ENCODE measurements around the gene CACFD1.

CACFD1 gene

DNA sequence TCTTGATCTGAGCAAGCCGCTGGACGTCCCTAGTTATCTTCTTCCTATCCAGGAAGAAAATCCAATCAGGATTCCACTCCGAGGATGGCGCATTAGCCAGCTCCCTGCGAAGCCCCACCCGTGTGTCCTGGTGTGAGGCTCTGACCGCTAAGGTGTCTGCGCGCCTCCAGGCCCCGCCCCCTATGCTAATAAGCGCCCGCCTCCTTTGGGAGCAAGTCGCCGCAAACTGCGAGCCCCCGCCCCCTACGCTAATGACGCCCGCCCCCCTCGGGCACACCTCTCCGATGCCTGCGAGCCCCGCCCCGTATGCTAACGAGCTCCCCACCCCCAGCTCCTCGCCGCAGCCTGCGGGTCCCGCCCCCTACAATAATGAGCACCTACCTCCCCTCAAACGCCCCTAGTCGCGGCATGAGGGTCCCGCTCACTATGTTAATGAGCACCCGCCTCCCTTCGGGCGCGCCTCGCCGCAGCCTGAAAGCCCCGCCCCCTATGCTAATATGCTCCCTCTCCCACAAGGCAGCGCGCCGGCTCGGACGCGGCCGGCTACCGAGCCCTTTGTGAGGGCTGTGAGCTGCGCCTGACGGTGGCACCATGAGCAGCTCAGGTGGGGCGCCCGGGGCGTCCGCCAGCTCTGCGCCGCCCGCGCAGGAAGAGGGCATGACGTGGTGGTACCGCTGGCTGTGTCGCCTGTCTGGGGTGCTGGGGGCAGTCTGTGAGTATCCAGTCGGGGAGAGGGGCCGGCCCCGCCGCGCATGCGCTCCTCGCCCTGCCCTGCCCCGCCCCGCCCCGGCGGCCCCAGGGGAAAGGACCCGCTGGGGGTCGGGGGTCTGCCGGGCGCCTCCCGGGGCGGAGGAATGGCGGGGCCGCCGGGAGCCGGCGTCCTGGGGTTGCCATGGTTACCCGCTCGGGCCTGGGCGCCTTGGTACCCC is at the start of gene CACFD1:
TSS of gene CACFD1 (plus strand) at position 503 of the 929 bp plus-strand sequence. CDS start at position 592, 89 bp downstream.
- POLR2A ChIA-PET: interaction anchor here (1.0 to 1.2 kb wide), 3 partner anchors 19 to 112 kb away, joined by 4 to 6 read pairs (median 4); partner anchors contain the start of genes MED22, RPL7A and SLC2A6
- CTCF ChIA-PET: interaction anchor here (0.8 to 2.6 kb wide), 4 partner anchors 10 to 274 kb away, joined by 3 to 7 read pairs (median 4); no protein-coding TSS in a partner anchor
- TF ChIP-seq CTCF (IDR thresholded peaks at IDR 0.05; ENCODE audit: insufficient read depth, low read length, missing control alignments): no peak
- DNase-seq (ENCODE audit: low read depth, low spot score): peak; percentile 34
- peak within 1 kb of the TSS; percentile 90 for H3K4me3 ChIP-seq (ENCODE audit: low read depth, low read length)

DNA sequence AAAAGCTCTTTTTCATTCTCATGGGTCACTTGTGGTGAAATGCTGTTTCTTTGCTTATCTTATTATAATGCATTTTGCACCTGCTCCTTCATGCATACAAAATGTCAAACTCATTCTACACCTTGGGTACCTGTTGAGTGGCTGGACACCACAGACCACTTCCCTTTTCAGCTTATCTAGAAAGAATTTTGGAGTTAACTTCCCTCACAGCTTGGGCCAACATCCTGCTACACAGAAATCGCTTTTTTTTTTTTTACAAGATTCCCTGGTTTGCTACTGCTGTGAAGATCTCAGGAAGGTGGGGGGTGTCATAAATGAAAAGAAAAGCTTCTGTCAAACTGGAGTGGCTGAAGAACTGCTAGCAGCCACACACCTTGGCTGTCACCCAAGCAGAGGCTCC is 44.6 kb upstream of the CACFD1 start:
- DNase-seq (ENCODE audit: low read depth, low spot score): no peak
- no peak for TF ChIP-seq CTCF (IDR thresholded peaks at IDR 0.05; ENCODE audit: insufficient read depth, low read length, missing control alignments)
- POLR2A ChIA-PET: no interaction called here
- CTCF ChIA-PET: interaction anchor here (1.3 to 3.4 kb wide), 2 partner anchors 10 to 38 kb away, joined by 3 to 31 read pairs; no protein-coding TSS in a partner anchor
- no peak overlapping the region for H3K4me3 ChIP-seq (ENCODE audit: low read depth, low read length)

DNA sequence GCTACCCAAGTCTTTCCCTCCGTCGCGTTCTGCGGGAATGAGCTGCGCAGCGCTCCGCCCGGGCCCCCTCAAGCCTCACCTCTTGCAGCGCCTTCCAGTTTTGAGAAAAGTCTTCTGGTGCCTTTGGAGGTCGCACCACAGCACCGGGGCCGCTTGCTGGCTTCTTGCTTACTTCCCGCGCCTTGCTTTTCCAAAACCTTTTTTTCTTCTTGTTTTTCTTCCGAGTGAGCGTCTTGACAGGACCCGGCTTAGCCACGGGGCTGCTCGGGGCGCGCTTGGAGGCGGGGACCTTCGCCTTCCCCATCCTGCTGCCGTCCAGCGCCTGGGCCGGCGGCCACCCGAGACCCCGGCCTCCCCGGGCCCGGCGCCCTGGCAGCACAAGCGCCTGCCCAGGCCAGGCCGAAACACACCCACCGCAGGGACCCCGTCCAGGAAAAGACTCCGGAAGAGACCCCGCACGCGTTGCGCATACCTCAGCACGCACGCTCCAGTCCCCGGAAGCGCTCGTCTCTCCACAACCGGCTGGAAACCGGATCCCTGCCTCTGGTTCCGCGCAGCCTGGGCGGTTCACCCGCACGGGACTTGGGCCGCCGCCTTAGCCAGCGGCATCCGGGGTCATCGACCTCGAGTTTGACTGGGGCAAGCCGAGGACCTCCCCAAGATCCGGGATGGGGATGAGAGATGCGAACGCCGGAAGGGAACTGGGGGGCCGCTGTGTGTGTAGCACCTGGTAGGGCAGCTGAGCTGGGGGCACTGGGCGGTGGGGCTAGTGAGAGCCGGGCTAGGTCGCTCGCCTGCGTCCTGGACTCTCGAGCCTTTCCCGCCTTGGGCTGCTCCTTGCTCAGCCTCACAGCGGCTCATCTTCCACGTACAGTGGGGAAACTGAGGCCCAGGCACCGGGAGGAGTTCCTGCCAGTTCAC is 42.0 kb upstream of the CACFD1 start, which contains the start of gene REXO4:
TSS of gene REXO4 (minus strand) at position 470 of the 921 bp plus-strand sequence. CDS start at position 304, 166 bp downstream.
- TF ChIP-seq CTCF (IDR thresholded peaks at IDR 0.05; ENCODE audit: insufficient read depth, low read length, missing control alignments): no peak
- CTCF ChIA-PET: interaction anchor here (1.0 to 3.4 kb wide), 4 partner anchors 13 to 39 kb away, joined by 3 to 31 read pairs (median 4); no protein-coding TSS in a partner anchor
- POLR2A ChIA-PET: interaction anchor here (0.6 to 1.3 kb wide), 2 partner anchors 26 to 61 kb away, joined by 3 to 4 read pairs; no protein-coding TSS in a partner anchor
- DNase-seq (ENCODE audit: low read depth, low spot score): peak; percentile 24
- peak within 1 kb of the TSS; percentile 86 for H3K4me3 ChIP-seq (ENCODE audit: low read depth, low read length)

DNA sequence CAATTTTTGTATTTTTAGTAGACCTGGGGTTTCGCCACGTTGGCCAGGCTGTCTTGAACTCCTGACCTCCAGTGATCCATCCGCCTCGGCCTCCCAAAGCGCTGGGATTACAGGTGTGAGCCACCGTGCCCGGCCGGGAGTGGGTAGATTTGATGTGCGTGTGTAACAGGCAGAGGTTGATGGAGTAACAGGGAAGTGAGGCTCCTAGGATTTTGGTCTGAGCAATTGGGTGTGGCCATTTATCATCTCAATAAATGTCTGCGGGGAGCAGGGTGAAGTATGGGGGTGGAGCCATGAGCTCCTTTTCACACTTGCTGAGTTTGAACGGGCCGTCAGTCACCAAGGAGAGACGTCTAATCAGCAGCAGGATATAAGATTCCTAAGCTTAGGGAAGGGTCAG is 40.8 kb upstream of the CACFD1 start:
- TF ChIP-seq CTCF (IDR thresholded peaks at IDR 0.05; ENCODE audit: insufficient read depth, low read length, missing control alignments): no peak
- ChIA-PET POLR2A (interaction anchor here (1.3 kb wide), 2 partner anchors 25 to 40 kb away, joined by 4 read pairs; partner anchors contain the start of gene CACFD1), CTCF (interaction anchor here (0.7 kb wide), 1 partner anchor 13 kb away, joined by 3 read pairs; no protein-coding TSS in a partner anchor)
- no peak overlapping the region for H3K4me3 ChIP-seq (ENCODE audit: low read depth, low read length)
- DNase-seq (ENCODE audit: low read depth, low spot score): no peak

DNA sequence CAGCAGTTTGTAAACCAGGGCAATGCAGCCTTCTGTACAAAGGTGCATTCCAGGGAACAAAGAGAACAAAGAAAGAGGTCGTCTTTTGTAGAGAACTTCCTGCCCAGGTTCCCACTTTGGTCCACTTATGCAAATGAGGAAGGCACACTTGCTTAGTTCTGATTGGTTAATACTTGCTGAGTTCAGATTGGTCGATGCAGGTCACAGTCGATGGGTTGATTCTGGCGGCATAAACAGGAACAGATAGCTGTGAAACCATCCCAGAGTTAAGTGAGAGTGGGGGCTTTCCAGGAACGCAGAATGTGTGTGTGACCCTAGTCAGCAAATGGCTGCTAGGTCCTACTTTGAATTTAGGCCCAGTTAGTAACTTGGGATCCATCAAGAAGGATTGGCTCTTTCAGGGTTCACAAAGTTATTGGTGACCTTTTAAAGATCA is 39.4 kb upstream of the CACFD1 start:
- CTCF ChIA-PET: interaction anchor here (0.6 kb wide), 1 partner anchor 22 kb away, joined by 3 read pairs; no protein-coding TSS in a partner anchor
- no peak for TF ChIP-seq CTCF (IDR thresholded peaks at IDR 0.05; ENCODE audit: insufficient read depth, low read length, missing control alignments)
- H3K4me3 ChIP-seq (ENCODE audit: low read depth, low read length): no peak overlapping the region
- DNase-seq (ENCODE audit: low read depth, low spot score): no peak
- POLR2A ChIA-PET: no interaction called here
